ENCODE measurements around the gene SNRNP200. TPM values are rescaled to one million over a fixed set of nuclear protein-coding genes. Genes with fewer than 3 reads are reported as not detected.

SNRNP200 gene
- total RNA-seq, 3 donors from 2014 or later: 219 to 232 (median 223) TPM

DNA sequence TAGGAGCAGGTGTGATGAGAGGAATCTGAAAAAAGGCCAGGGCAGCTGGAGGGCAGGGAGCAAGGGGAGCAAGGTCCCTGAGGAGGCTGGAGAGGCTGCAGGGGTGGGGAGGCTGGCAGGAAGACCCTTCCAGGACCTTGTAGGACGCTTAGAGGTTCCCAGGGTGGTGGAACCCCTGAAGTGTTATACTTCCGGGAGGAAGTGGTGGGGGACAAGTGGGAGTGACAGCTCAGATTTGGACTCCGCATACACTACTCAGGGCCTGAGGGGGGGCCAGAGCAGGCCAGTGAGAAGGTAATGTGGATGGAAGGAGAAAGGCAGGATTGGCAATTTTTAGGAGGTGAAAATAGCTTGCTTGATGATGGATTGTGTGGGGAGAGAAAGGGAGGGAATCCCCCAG, 28.4 kb upstream of the SNRNP200 start:
- Mint-ChIP-seq H3K4me3 (peak overlapping the region; percentile 83), H3K36me3 (ENCODE audit: insufficient read depth) (peaks cover 3% of the 10 kb centered on the region), H3K9me3 (no peaks in the 10 kb centered on the region), H3K27me3 (ENCODE audit: low read depth) (no peaks in the 10 kb centered on the region), H3K4me1 (ENCODE audit: low read depth) (peaks cover 30% of the 10 kb centered on the region)
- ATAC-seq (no peak), DNase-seq (no peak)

DNA sequence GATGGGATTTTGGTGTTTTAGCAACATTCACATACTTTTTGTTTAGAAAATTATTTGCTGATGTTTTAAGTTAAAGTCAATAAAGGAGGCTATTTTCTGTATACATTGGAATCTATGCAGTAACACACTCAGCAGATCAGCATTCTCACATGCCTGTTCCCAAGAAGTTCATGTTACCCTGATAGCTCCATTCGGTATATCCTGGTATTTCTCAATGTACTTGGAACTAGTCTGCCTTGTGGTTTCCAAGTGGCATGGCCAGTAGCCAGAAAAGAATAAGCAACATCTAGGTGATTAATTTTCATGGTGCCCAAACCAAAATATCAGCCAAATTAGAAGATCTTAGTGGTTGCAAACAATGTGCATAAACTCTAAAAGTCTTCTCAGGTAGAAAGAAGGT, 25.1 kb upstream of the SNRNP200 start:
- Mint-ChIP-seq H3K4me3 (no peak overlapping the region), H3K27me3 (ENCODE audit: low read depth) (no peaks in the 10 kb centered on the region)

DNA sequence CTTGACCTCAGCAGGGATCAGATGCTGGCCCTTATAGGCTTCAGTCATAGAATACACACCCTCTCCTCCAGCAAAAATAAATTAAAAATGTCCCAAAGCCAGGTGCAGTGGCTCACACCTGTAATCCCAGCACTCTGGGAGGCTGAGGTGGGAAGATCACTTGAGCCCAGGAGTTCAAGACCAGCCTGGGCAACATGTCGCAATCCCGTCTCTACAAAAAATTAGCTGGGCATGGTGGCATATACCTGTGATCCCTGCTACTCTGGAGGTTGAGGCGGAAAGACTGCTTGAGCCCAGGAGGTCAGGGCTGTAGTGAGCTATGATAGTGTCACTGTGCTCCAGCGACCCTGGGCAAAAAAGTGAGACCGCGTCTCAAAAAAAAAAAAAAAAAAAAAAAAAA, 24.5 kb upstream of the SNRNP200 start:
- no peaks in the 10 kb centered on the region for H3K27me3 Mint-ChIP-seq (ENCODE audit: low read depth)
- H3K36me3 Mint-ChIP-seq (ENCODE audit: insufficient read depth): peaks cover 21% of the 10 kb centered on the region
- no peak for DNase-seq
- no peak overlapping the region for H3K4me3 Mint-ChIP-seq
- no peak for ATAC-seq
- peaks cover 35% of the 10 kb centered on the region for H3K4me1 Mint-ChIP-seq (ENCODE audit: low read depth)
- H3K9me3 Mint-ChIP-seq: no peaks in the 10 kb centered on the region

More for the DNA sequence above, 25.1 kb upstream of the SNRNP200 start:
- peaks cover 21% of the 10 kb centered on the region for H3K36me3 Mint-ChIP-seq (ENCODE audit: insufficient read depth)
- DNase-seq (no peak), ATAC-seq (no peak)
- no peaks in the 10 kb centered on the region for H3K9me3 Mint-ChIP-seq
- H3K4me1 Mint-ChIP-seq (ENCODE audit: low read depth): peaks cover 35% of the 10 kb centered on the region

DNA sequence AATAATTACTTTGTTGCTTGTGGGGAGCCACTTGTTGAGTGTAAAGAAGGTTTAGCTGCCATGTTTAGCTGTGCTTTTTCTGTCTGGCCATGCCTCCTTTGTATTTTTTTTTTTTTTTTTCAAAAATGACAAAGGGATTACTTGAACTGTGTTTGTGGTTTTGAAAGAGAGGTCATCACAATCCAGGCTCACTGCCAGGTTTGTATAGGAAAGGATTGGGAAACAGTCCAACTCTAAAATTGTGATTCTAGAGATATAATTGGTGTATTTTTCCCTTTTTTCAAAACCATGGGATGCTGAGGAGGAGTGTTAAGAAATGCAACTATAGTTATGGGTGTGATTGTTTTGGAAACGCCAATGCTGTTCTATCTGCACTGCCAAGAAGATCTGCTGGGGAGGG, 24.1 kb upstream of the SNRNP200 start:
- no peaks in the 10 kb centered on the region for H3K27me3 Mint-ChIP-seq (ENCODE audit: low read depth)
- peaks cover 35% of the 10 kb centered on the region for H3K4me1 Mint-ChIP-seq (ENCODE audit: low read depth)
- H3K4me3 Mint-ChIP-seq: no peak overlapping the region
- DNase-seq (no peak), ATAC-seq (no peak)
- no peaks in the 10 kb centered on the region for H3K9me3 Mint-ChIP-seq
- peaks cover 21% of the 10 kb centered on the region for H3K36me3 Mint-ChIP-seq (ENCODE audit: insufficient read depth)

DNA sequence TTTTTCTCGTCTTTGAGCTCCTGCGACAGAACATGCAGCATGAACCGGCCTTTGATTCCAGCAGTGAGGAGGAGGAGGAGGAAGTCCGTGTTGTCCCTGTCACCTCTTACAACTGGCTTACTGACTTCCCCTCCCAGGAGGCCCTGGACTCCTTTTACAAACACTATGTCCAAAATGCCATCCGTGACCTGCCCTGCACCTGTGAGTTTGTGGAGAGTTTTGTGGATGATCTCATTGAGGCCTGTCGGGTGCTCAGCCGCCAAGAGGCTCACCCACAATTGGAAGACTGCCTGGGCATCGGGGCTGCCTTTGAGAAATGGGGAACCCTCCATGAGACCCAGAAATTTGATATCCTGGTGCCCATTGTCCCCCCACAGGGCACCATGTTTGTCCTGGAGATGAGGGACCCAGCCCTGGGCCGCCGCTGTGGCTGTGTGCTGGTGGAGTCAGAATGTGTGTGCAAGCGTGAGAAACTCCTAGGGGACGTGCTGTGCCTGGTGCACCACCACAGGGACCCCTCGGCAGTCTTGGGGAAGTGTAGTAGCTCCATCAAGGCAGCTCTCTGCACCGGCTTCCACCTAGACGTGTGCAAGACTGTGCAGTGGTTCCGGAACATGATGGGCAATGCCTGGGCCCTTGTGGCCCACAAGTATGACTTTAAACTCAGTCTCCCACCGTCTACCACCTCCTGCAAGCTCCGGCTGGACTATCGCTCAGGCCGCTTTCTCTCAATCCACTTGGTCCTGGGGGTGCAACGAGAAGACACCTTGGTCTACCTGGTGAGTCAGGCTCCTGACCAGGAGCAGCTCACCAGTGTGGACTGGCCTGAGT, 21.9 kb upstream of the SNRNP200 start:
- Mint-ChIP-seq H3K36me3 (ENCODE audit: insufficient read depth) (peaks cover 21% of the 10 kb centered on the region), H3K27me3 (ENCODE audit: low read depth) (no peaks in the 10 kb centered on the region), H3K9me3 (no peaks in the 10 kb centered on the region), H3K4me3 (peak overlapping the region; percentile 95), H3K4me1 (ENCODE audit: low read depth) (peaks cover 35% of the 10 kb centered on the region)
- ATAC-seq (no peak), DNase-seq (no peak)

DNA sequence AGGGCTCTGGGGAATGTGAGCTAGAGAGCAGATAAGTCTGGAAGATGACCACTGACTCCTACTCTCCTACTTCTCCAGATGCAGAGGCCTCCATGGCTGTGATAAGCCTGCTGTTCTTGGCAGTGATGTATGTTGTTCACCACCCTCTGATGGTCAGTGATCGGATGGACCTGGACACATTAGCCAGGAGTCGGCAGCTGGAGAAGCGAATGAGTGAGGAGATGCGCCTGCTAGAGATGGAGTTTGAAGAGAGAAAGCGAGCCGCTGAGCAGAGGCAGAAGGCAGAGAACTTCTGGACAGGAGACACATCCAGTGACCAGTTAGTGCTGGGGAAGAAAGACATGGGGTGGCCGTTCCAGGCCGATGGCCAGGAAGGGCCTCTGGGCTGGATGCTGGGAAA, 21.2 kb upstream of the SNRNP200 start:
- no peak for ATAC-seq
- H3K4me3 Mint-ChIP-seq: peak overlapping the region; percentile 95
- H3K27me3 Mint-ChIP-seq (ENCODE audit: low read depth): no peaks in the 10 kb centered on the region
- H3K9me3 Mint-ChIP-seq: no peaks in the 10 kb centered on the region
- H3K4me1 Mint-ChIP-seq (ENCODE audit: low read depth): peaks cover 38% of the 10 kb centered on the region
- DNase-seq: no peak
- peaks cover 21% of the 10 kb centered on the region for H3K36me3 Mint-ChIP-seq (ENCODE audit: insufficient read depth)

DNA sequence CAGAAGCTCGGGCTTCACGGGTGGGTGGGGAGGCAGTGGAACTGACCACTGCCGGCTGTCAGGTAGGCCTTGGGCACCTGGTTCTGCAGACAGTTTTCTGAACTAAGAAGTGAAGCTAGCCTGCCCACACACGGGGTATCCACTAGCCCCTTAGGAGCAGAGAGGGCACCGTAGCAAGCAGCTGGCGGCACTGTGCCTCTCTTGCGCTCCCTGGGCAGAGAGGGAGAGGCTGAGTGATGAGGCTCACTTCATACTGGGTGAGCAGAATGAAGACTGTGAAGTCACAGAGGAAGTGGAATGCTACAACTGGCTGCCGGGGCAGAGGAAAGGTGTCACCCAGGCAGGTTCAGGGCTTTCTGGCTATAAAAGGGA, 20.5 kb upstream of the SNRNP200 start:
- Mint-ChIP-seq H3K36me3 (ENCODE audit: insufficient read depth) (peaks cover 21% of the 10 kb centered on the region), H3K4me3 (peak overlapping the region; percentile 95), H3K9me3 (no peaks in the 10 kb centered on the region), H3K4me1 (ENCODE audit: low read depth) (peaks cover 39% of the 10 kb centered on the region), H3K27me3 (ENCODE audit: low read depth) (no peaks in the 10 kb centered on the region)
- DNase-seq: peak; percentile 39
- ATAC-seq: peak; percentile 35 to 42

DNA sequence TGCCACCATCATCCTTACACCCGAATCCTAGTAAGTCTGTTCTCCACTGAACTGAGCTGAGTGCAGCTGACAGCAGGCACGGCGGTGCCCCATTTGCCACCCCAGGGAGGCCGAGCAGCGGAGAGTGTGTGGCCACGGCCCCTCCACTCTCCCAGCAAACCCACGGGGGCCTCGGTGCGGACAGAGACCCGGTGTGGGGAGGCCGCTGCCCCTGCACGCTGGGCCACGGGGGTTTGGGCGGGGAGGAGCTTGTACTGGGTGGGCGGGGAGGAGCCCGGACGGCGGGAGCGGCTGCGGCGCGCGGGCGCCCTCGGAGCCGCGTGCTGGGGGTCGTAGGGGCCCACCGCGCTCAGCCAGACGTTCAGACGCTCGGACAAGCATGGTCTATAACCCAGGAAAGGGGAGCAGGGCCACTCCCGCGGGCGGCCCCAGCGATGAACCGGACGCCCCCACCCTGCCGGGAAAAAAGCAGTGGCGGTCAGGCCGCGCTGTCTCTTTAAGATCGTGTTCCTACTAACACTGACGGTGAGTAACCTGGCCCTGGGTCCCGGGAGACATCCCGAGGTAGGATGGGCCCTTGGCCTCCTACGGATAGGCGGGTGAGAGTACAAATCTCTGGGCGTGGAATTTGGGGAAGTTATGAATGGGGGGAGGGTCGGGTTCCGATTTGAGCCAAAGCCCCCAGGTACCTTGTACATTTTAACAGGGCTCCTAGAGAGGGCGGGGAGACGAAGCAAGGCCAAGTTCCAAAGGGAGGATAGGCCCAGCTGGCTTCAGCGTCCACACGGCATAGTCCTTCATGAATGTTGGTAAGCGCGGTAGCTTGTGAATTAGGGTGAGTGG, 19.9 kb upstream of the SNRNP200 start, which contains the start of gene ITPRIPL1:
ITPRIPL1 (plus strand) TSS at position 277 of the 843 bp plus-strand sequence; CDS start at position 800, 523 bp downstream.
- Mint-ChIP-seq H3K27me3 (ENCODE audit: low read depth) (no peaks in the 10 kb centered on the region), H3K36me3 (ENCODE audit: insufficient read depth) (peaks cover 21% of the 10 kb centered on the region), H3K9me3 (no peaks in the 10 kb centered on the region), H3K4me3 (peak within 1 kb of the TSS; percentile 95), H3K4me1 (ENCODE audit: low read depth) (peaks cover 45% of the 10 kb centered on the region)
- ATAC-seq (peak; percentile 23 to 33), DNase-seq (peak; percentile 25)

DNA sequence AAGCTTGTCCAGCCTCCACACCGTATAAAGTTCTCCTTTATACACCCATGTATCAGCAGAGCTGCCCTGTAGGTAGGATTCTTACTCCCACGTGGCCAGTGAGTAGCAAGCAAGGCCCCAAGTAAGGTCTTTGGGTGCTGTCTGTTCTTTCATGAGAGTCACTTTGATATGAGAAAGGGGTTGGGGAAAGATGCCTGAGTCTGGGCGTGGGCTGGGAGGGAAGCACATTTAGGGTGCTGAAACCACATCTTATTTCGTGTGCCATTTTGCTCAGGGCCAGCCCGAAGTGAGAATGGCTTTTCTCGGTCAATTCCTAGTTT, 19.3 kb upstream of the SNRNP200 start:
- Mint-ChIP-seq H3K4me1 (ENCODE audit: low read depth) (peaks cover 47% of the 10 kb centered on the region), H3K4me3 (peak overlapping the region; percentile 95), H3K36me3 (ENCODE audit: insufficient read depth) (peaks cover 21% of the 10 kb centered on the region)

DNA sequence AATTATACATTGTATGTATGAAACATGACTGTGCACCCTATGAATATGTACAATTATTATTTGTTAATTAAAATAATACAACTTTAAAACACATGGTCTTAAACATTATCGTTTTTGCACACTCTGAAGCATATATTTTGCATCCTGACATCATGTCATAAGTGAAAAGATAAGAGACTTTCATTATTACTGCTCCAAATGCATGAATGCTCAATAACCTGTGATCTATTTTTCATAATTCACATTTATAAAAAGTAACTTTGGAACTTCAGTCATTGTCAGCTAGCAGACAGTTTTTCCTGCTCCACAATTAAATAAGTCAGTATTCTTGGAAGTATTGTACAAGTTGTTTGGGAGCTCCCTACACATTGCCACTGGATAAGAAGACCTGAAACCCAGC, 18.5 kb upstream of the SNRNP200 start:
- Mint-ChIP-seq H3K36me3 (ENCODE audit: insufficient read depth) (peaks cover 18% of the 10 kb centered on the region), H3K27me3 (ENCODE audit: low read depth) (no peaks in the 10 kb centered on the region), H3K9me3 (no peaks in the 10 kb centered on the region), H3K4me3 (no peak overlapping the region), H3K4me1 (ENCODE audit: low read depth) (peaks cover 53% of the 10 kb centered on the region)
- ATAC-seq: no peak
- DNase-seq: no peak

More for the DNA sequence above, 19.3 kb upstream of the SNRNP200 start:
- H3K27me3 Mint-ChIP-seq (ENCODE audit: low read depth): no peaks in the 10 kb centered on the region
- peak; percentile 19 to 20 for ATAC-seq
- H3K9me3 Mint-ChIP-seq: no peaks in the 10 kb centered on the region
- DNase-seq: peak; percentile 13

DNA sequence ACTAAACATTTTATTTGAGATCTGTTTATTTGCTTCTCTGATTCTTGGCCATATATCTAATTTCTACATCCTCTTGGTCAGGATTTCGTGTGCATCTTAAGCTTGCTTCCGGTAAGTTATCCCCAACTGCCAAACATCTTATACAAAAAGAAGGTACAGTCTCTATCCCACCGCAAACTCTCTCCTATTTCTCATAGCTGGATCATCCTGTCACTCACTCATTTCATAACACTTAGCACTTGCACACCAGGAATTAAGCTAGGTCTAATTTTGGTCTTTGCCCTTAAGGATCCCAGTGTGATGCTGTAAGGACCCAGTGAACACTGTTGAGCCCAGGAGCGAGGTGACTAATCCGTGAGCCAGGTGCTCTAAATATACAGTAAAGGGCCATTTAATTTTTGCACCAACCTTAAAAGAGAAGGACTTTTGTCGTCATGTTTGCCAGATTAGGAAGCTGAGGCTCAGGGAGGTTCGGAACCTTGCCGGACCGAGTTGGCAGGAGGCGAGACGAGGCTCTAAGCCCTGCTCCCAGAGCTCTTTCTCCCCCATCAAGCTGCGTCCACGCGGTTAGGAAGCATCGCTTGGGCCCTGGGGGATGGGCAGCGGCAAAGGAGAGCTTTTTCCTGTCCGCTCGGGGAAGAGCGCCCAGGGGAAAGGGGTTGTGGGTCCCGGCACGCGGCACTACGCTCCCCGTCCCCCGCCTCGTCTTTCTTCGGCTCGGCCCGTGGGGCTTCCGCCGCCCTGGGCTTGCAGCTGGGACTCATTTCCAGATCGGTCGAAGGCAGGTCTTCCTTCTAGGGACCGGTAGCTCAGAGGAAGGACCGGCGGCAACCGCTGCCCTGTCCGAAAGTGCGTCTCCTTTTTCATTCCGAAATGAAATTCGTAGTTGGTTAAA, 15.6 kb upstream of the SNRNP200 start:
- Mint-ChIP-seq H3K4me1 (ENCODE audit: low read depth) (peaks cover 58% of the 10 kb centered on the region), H3K27me3 (ENCODE audit: low read depth) (no peaks in the 10 kb centered on the region), H3K9me3 (no peaks in the 10 kb centered on the region), H3K4me3 (peak overlapping the region; percentile 79), H3K36me3 (ENCODE audit: insufficient read depth) (no peaks in the 10 kb centered on the region)
- ATAC-seq (peak; percentile 20 to 29), DNase-seq (peak; percentile 10)

DNA sequence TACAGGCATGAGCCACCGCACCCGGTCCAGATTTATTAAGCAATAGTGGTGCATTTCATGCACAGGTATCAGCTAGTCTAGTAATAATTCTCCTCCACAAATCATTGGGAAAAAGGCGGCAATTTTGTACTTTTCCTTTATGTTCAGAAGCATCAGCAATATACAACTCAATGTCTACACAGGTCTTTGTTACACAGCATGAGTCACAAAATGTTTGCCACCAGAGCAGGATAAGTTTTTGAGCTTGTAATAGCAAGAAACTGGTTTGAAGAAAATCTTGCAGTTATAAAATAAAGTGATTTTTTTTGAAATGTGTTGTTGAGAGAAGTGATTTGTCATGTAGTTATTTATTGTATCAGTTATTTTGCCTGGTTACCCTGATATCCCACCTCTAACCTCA, 15.0 kb upstream of the SNRNP200 start:
- DNase-seq: no peak

DNA sequence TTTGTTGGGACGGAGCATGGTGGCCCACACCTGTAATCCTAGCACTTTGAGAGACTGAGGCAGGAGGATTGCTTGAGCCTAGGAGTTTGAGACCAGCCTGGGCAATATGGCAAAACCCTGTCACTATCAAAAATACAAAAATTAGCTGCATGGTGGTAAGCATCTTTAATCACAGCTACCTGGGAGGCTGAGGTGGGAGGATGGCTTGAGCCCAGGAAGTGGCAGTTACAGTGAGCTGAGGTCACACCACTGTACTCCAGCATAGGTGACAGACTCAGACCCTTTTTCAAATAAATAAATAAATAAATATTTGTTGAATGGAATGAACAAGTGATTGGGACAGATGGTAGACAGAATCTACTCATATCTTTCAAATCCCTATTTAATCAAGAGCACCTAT, 14.1 kb upstream of the SNRNP200 start:
- Mint-ChIP-seq H3K36me3 (ENCODE audit: insufficient read depth) (no peaks in the 10 kb centered on the region), H3K4me3 (peak overlapping the region; percentile 37), H3K27me3 (ENCODE audit: low read depth) (no peaks in the 10 kb centered on the region), H3K4me1 (ENCODE audit: low read depth) (peaks cover 56% of the 10 kb centered on the region), H3K9me3 (no peaks in the 10 kb centered on the region)
- ATAC-seq: no peak
- no peak for DNase-seq

More for the DNA sequence above, 15.0 kb upstream of the SNRNP200 start:
- peaks cover 58% of the 10 kb centered on the region for H3K4me1 Mint-ChIP-seq (ENCODE audit: low read depth)
- peak overlapping the region; percentile 79 for H3K4me3 Mint-ChIP-seq
- ATAC-seq: no peak
- H3K27me3 Mint-ChIP-seq (ENCODE audit: low read depth): no peaks in the 10 kb centered on the region
- no peaks in the 10 kb centered on the region for H3K36me3 Mint-ChIP-seq (ENCODE audit: insufficient read depth)
- H3K9me3 Mint-ChIP-seq: no peaks in the 10 kb centered on the region

DNA sequence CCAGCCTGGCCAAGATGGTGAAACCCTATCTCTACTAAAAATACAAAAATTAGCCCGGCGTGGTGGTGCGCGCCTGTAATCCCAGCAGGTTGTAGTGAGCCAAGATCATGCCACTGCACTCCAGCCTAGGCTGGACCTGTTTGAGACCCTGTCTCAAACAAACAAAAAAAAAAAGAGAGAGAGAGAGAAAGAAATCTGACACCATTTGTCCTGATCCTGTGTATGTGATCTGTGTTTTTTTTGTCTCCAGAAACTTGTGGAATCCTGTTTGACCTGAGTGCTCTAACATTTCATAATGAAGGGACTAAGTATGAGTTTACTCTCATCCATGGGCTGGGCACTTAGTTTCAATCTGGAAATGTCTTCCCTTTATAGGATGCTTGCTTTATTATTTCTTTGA, 13.4 kb upstream of the SNRNP200 start:
- Mint-ChIP-seq H3K4me3 (no peak overlapping the region), H3K4me1 (ENCODE audit: low read depth) (peaks cover 52% of the 10 kb centered on the region), H3K27me3 (ENCODE audit: low read depth) (no peaks in the 10 kb centered on the region), H3K9me3 (no peaks in the 10 kb centered on the region), H3K36me3 (ENCODE audit: insufficient read depth) (no peaks in the 10 kb centered on the region)
- DNase-seq (no peak), ATAC-seq (no peak)
